Mesenchymal stem cell (in vitro differentiated cells and primary cell): ENCODE results near the gene ARRB1. TPM values are rescaled to one million over a fixed set of nuclear protein-coding genes. Genes with fewer than 3 reads are reported as not detected.

Source experiments
- small RNA-seq: library from polyadenylated mRNA; stranded (forward); fragments of <200 nt; extraction: miRNeasy Mini kit (QIAGEN cat#:217004); gene quantifications from one replicate; pipeline ENCODE3, GENCODE V24; 2013; ENCODE audit warnings: low read depth

ARRB1 gene

Small RNA genes within 50 kb of the gene (small RNA-seq; reads per million reads assigned to genes)
- gene MIR326 = 342 reads per million, percentile 95 among the genes with 10 or more reads in this experiment
- not detected for gene SNORD15A
